RWPE1 (cell line): Measurements from ENCODE around the gene AK5.

Experiments
- CTCF ChIA-PET: fragments of 350-600 bp; sonication (Branson Sonifier 250); formaldehyde crosslinking; extraction: SDS; loops from one replicate; lab custom pipeline; 2021; lab: Yijun Ruan, JAX
- POLR2A ChIA-PET: fragments of 400-600 bp; formaldehyde crosslinking; extraction: SDS; loops from one replicate; lab custom pipeline; 2020; ENCODE audit warnings: antibody characterized with exemption; ENCODE audit not compliant: low non-redundant PET; lab: Yijun Ruan, JAX
- DNase-seq: peaks from one replicate; pipeline ENCODE4 v3.0.0; 2012; ENCODE audit warnings: low spot score
- H3K27ac ChIP-seq: fragments of 450-650 bp; 2 replicates; pipeline ENCODE4 v1.5.1; 2017
- TF ChIP-seq, protein P1 (sequence below): fragments of 450-650 bp; conservative IDR thresholded peaks from 2 replicates; pipeline ENCODE4 v1.5.1; 2017; ENCODE audit warnings: low read depth, mild to moderate bottlenecking

AK5 gene

GRCh38 chr1:77424236-77424635, 142.4 kb downstream of the AK5 start:
- TF ChIP-seq, protein P1, sequence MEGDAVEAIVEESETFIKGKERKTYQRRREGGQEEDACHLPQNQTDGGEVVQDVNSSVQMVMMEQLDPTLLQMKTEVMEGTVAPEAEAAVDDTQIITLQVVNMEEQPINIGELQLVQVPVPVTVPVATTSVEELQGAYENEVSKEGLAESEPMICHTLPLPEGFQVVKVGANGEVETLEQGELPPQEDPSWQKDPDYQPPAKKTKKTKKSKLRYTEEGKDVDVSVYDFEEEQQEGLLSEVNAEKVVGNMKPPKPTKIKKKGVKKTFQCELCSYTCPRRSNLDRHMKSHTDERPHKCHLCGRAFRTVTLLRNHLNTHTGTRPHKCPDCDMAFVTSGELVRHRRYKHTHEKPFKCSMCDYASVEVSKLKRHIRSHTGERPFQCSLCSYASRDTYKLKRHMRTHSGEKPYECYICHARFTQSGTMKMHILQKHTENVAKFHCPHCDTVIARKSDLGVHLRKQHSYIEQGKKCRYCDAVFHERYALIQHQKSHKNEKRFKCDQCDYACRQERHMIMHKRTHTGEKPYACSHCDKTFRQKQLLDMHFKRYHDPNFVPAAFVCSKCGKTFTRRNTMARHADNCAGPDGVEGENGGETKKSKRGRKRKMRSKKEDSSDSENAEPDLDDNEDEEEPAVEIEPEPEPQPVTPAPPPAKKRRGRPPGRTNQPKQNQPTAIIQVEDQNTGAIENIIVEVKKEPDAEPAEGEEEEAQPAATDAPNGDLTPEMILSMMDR: no peak
- no peak overlapping the region for H3K27ac ChIP-seq
- ChIA-PET POLR2A (no interaction called here), CTCF (no interaction called here)
- no peak for DNase-seq

DNA sequence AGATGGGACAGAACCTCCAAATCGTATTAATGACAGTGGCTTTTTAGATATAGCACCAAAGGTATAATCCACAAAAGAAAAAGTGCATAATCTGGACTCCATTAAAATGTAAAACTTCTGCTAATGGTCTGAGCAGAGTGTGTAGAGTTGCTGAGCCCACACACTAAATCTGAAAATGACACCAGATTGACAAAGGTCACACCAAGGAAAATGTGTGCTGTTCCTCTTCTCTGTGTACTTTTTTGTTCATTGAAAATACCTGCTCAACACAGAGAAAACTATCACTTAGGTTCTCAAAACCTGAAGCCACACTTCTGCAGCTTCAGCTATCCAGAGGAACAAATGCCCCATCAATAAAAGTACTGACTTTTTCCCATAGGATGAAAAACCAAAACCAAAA, 146.2 kb downstream of the AK5 start:
- TF ChIP-seq, protein P1: no peak
- ChIA-PET CTCF (no interaction called here), POLR2A (no interaction called here)
- DNase-seq: no peak
- H3K27ac ChIP-seq: no peak overlapping the region

- no peak for DNase-seq
- POLR2A ChIA-PET: no interaction called here
- CTCF ChIA-PET: no interaction called here
- no peak overlapping the region for H3K27ac ChIP-seq
- TF ChIP-seq, protein P1: no peak
Observed at GRCh38 chr1:77430966-77431690, 149.3 kb downstream of the AK5 start.

DNA sequence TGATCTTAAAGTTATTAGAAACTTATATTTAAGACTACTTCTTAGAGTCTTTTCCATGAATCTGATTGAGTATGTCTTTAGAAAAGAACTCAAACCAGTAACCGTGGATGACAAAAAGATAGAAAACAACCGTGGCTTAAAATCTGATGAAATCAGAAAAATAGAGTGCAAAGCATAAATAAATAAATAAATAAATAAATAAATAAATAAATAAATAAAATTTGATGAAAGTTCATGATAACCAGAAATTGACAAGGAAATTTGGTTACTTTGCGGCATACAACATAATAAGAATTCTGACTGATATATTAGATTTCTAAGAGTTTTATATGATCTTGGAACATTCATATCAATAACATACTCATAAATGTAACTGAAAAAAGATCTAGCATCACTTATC, 152.1 kb downstream of the AK5 start:
- H3K27ac ChIP-seq: no peak overlapping the region
- CTCF ChIA-PET: no interaction called here
- TF ChIP-seq, protein P1: no peak
- POLR2A ChIA-PET: no interaction called here
- no peak for DNase-seq

- POLR2A ChIA-PET: no interaction called here
- DNase-seq: no peak
- CTCF ChIA-PET: no interaction called here
- TF ChIP-seq, protein P1: no peak
- H3K27ac ChIP-seq: no peak overlapping the region
Observed at GRCh38 chr1:77434967-77435366, 153.1 kb downstream of the AK5 start.

GRCh38 chr1:77438236-77438913, 156.6 kb downstream of the AK5 start:
- no peak for DNase-seq
- no peak overlapping the region for H3K27ac ChIP-seq
- ChIA-PET CTCF (interaction anchor here (0.6 kb wide), 1 partner anchor 1177 kb away, joined by 3 read pairs; no protein-coding TSS in a partner anchor), POLR2A (no interaction called here)
- TF ChIP-seq, protein P1: no peak
